Measurements from ENCODE around the gene CAPZB.

DNA sequence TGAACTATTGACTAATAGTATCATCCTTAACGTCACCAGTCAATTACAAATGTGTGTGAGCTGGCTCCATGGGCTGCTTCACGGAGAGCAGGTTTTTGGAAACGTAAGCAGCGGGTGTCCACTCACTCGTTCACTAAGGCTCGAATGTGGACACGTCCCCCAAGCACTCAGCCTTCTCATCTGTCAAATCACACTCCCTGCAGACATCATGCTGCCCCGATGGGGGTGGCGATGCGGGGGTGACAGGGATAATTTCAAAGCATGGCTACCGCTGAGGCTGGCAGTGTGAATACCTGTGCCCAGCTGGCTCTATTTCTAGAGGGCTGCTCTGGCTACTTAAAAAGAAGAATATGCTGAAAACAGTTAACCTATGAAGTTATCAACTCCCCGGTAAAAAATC is 71.3 kb downstream of the CAPZB start:
- no peak for TF ChIP-seq POLR2AphosphoS5 (IDR thresholded peaks at IDR 0.05; ENCODE audit: low read depth, low read length)
- TF ChIP-seq POLR2A (IDR thresholded peaks at IDR 0.05; ENCODE audit: low read depth, low read length), result no peak
- TF ChIP-seq TAF1 (IDR thresholded peaks at IDR 0.05; ENCODE audit: low read depth, low read length), result no peak
- no peak for TF ChIP-seq PAX5 (IDR thresholded peaks at IDR 0.05; ENCODE audit: insufficient read depth, low read length, severe bottlenecking)
- TF ChIP-seq SPI1 (IDR thresholded peaks at IDR 0.05; ENCODE audit: low read depth, low read length), result no peak
- TF ChIP-seq POU2F2 (IDR thresholded peaks at IDR 0.05; ENCODE audit: low read depth, low read length), result no peak
